ENCODE results near the gene NUP54. TPM values are rescaled to one million over a fixed set of nuclear protein-coding genes. Genes with fewer than 3 reads are reported as not detected.

NUP54 gene
- total and polyA plus RNA-seq, 2 of the 8 experiments (the other 6 are each of a cell fraction or from before 2014, with no cell fraction given), result 51.4 to 103 TPM

- TF ChIP-seq ATF2 (IDR thresholded peaks at IDR 0.05; ENCODE audit: low read length) (no peak), HDAC6 (IDR thresholded peaks at IDR 0.05; ENCODE audit: low read depth, low read length) (no peak), SUZ12 (IDR thresholded peaks at IDR 0.05; ENCODE audit: low read length) (no peak)
Observed at GRCh38 chr4:76116821-76117220, 31.4 kb downstream of the NUP54 start (continued).

Data from H1 (cell line).